Tibial nerve (tissue), 4 donors: ENCODE data around the gene SCG2. TPM values are rescaled to one million over a fixed set of nuclear protein-coding genes. Genes with fewer than 3 reads are reported as not detected.

ENCODE experiments used
- DNase-seq, 2 donors: peaks; one replicate each; pipeline ENCODE4 v3.0.0-alpha.2; 2019; ENCODE audit warnings: low spot score in 2 of 2
- H3K27ac ChIP-seq, 4 donors: fragments of 200-600 bp; sonication (generic) in 3 of 4; one replicate each; pipeline ENCODE4 v1.5.1; 2017 to 2019; ENCODE audit warnings: mild to moderate bottlenecking in 1 of 4
- H3K27me3 ChIP-seq, 2 donors: fragments of 200-600 bp; sonication (generic) in 1 of 2; one replicate each; pipeline versions ENCODE4 v1.5.1 to v1.6.0; 2017 to 2019
- H3K36me3 ChIP-seq, 3 donors: fragments of 200-600 bp; sonication (generic); one replicate each; pipeline ENCODE4 v1.5.1; 2018 to 2019
- H3K4me1 ChIP-seq, 4 donors: fragments of 200-600 bp; sonication (generic) in 3 of 4; one replicate each; pipeline ENCODE4 v1.5.1; 2017 to 2019
- H3K4me3 ChIP-seq, 4 donors: fragments of 200-600 bp; sonication (generic) in 3 of 4; one replicate each; pipeline ENCODE4 v1.5.1; 2017 to 2019; ENCODE audit warnings: mild to moderate bottlenecking in 1 of 4, moderate library complexity in 1 of 4
- H3K9me3 ChIP-seq, 4 donors: fragments of 200-600 bp; sonication (generic) in 3 of 4; one replicate each; pipeline ENCODE4 v1.5.1; 2017 to 2019
- CTCF ChIP-seq, 5 experiments: fragments of 200-600 bp in 3 of 5; fragments of 450-650 bp in 2 of 5; sonication (generic) in 3 of 5; IDR thresholded peaks; one replicate each; pipeline ENCODE4 v1.5.1; 2016 to 2019; ENCODE audit warnings: antibody characterized with exemption in 5 of 5, mild to moderate bottlenecking in 3 of 5, moderate library complexity in 2 of 5
- EP300 ChIP-seq, 2 donors: sonication (generic); formaldehyde crosslinking; IDR thresholded peaks; one replicate each; pipeline ENCODE4 v1.6.1; 2017; ENCODE audit warnings: antibody characterized with exemption in 2 of 2, mild to moderate bottlenecking in 1 of 2
- POLR2A ChIP-seq, 2 donors: fragments of 450-650 bp; IDR thresholded peaks; one replicate each; pipeline ENCODE4 v1.6.1; 2017; ENCODE audit warnings: antibody characterized with exemption in 2 of 2, mild to moderate bottlenecking in 2 of 2, moderate library complexity in 2 of 2
- WGBS, 2 donors: methylation state at CpG; one replicate each; pipeline ENCODE4 v1.1.5; 2018; 5-methylcytosine and 5-hydroxymethylcytosine counted together
- total RNA-seq, 4 donors: library from RNA; depleted of rRNA; stranded (reverse); fragments of >200 nt; gene quantifications; one replicate each; pipeline ENCODE4 v1.1.0, GENCODE V29; 2016

SCG2 gene
- total RNA-seq, 4 donors from 2014 or later = 0.30 to 0.63 TPM; not detected in 2

DNA sequence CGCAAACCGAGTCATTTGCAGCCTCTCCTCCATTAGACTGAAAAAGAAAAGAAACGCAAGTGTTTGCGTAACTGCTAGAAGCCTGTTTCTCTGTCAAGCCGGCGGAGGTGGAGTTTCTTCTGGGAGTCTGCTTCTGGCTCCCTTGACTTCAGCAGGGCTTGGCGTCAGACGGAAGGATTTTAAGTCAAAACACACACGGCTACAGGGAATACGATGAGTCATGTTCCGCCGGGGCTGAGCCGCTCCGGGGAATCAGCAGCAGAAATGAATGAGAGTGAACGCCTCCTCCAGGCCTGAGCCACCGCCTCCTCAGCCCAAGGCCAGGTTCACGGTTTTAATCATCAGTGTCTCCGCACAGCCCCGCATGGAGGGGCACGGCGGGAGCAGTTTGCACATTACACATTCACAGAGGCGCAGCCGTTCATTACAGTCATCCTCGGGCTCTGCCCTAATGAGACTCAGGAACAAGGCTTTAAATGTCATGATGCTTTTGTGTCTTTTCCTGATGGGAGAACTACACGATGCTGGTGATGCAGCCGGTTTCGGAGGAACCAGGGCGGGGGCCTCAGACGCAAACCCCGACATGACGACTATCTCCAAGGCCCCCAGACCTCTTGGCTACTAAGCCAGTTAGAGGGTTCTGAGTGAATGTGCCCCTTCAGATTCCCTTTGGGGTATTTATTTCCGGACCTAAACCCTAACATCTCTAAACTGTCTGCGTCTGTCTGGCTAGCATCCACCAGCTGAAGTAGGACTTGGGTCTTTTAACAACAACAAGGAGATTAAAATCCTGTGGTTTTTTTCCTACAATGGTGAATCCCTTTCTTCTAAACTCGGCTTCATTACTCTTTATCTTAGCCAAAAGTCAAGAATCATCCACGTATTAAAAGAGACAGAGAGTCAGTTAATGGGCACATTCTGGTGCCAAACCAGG, 11.1 kb upstream of the SCG2 start:
- TF ChIP-seq EP300 (IDR thresholded peaks at IDR 0.05) = peak; percentile 33 to 49
- TF ChIP-seq POLR2A (IDR thresholded peaks at IDR 0.05) = no peak
- TF ChIP-seq CTCF (IDR thresholded peaks at IDR 0.05) = no peak
- Histone ChIP-seq H3K4me3 (peak overlapping the region; percentile 0 to 41 (median 3)), H3K27me3 (no peaks in the 10 kb centered on the region), H3K36me3 (no peaks in the 10 kb centered on the region), H3K4me1 (peaks cover 0 to 14% (median 0%) of the 10 kb centered on the region in 4 donors), H3K9me3 (no peaks in the 10 kb centered on the region), H3K27ac (peak overlapping the region in 2 of 4 donors; percentile 18 to 62)
- DNase-seq = peak; percentile 60 to 66
- 6 to 10% methylated on average over 28 to 35 of the region's 35 CpGs for WGBS, 2 donors

DNA sequence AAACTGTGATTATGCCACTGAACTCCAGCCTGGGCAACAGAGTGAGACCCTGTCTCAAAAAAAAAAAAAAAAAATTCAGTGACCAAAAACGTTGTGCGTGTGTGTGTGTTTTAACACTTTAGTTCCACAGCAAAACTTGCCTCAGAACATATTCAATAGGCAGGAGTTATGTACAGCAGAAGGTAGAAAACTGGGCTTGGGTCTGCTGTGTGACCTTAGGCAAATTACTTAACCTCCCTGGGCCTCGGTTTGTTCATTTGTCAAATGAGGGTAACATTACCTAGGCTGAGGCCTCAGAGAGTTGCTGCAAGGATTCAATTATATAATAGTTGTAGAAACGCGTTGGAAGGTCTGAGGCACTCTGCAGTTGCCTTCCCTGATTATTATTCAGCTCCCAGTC, 10.3 kb upstream of the SCG2 start:
- peak overlapping the region in 2 of 4 donors; percentile 18 to 62 for H3K27ac ChIP-seq
- H3K4me3 ChIP-seq = peak overlapping the region in 3 of 4 donors; percentile 0 to 41 (median 4)
- H3K36me3 ChIP-seq = no peaks in the 10 kb centered on the region
- no peaks in the 10 kb centered on the region for H3K9me3 ChIP-seq
- TF ChIP-seq CTCF (IDR thresholded peaks at IDR 0.05) = no peak
- no peak for TF ChIP-seq POLR2A (IDR thresholded peaks at IDR 0.05)
- TF ChIP-seq EP300 (IDR thresholded peaks at IDR 0.05) = no peak
- DNase-seq = no peak
- peaks cover 0 to 14% (median 0%) of the 10 kb centered on the region in 4 donors for H3K4me1 ChIP-seq
- WGBS, 2 donors = 42 to 51% methylated on average over 5 of the region's 5 CpGs
- no peaks in the 10 kb centered on the region for H3K27me3 ChIP-seq

GRCh38 chr2:223611061-223611460, 8.9 kb upstream of the SCG2 start:
- WGBS, 2 donors = 89 to 97% methylated on average over 2 of the region's 2 CpGs
- no peak for DNase-seq
- H3K27me3 ChIP-seq = no peaks in the 10 kb centered on the region
- H3K9me3 ChIP-seq = no peaks in the 10 kb centered on the region
- peaks cover 0 to 14% (median 0%) of the 10 kb centered on the region in 4 donors for H3K4me1 ChIP-seq
- H3K36me3 ChIP-seq = no peaks in the 10 kb centered on the region
- H3K27ac ChIP-seq = no peak overlapping the region
- H3K4me3 ChIP-seq = no peak overlapping the region
- no peak for TF ChIP-seq CTCF (IDR thresholded peaks at IDR 0.05)
- no peak for TF ChIP-seq POLR2A (IDR thresholded peaks at IDR 0.05)
- TF ChIP-seq EP300 (IDR thresholded peaks at IDR 0.05) = no peak

DNA sequence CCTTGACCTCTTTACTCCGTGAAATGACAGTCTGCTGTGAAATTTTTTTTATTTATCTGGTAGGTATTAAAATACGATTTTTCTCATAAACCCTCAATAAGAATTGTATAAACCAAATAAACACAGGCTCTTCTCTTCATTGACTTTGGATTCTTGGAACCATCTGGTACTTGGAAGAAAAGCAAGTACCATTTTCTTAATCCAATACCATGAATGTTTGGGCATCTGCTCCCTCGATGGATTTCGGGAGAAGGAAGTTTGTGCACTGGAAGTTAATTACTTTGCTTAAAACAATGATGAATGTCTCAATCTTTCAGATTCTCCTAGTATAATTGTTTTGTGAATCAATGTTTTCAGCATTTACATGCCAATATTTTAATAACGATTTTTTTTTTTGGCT, 5.3 kb upstream of the SCG2 start:
- 65 to 70% methylated on average over 5 of the region's 5 CpGs for WGBS, 2 donors
- Histone ChIP-seq H3K4me1 (peaks cover 0 to 2% (median 0%) of the 10 kb centered on the region in 4 donors), H3K9me3 (no peaks in the 10 kb centered on the region), H3K27ac (no peak overlapping the region), H3K36me3 (no peaks in the 10 kb centered on the region), H3K4me3 (no peak overlapping the region), H3K27me3 (no peaks in the 10 kb centered on the region)
- DNase-seq = no peak
- no peak for TF ChIP-seq CTCF (IDR thresholded peaks at IDR 0.05)

GRCh38 chr2:223606946-223607345, 4.8 kb upstream of the SCG2 start:
- H3K27me3 ChIP-seq = no peaks in the 10 kb centered on the region
- H3K4me3 ChIP-seq = no peak overlapping the region
- WGBS, 2 donors = 34 to 41% methylated on average over 1 of the region's 1 CpG
- H3K4me1 ChIP-seq = peaks cover 0 to 6% (median 0%) of the 10 kb centered on the region in 4 donors
- TF ChIP-seq EP300 (IDR thresholded peaks at IDR 0.05) (no peak), CTCF (IDR thresholded peaks at IDR 0.05) (no peak), POLR2A (IDR thresholded peaks at IDR 0.05) (no peak)
- H3K36me3 ChIP-seq = no peaks in the 10 kb centered on the region
- no peaks in the 10 kb centered on the region for H3K9me3 ChIP-seq
- DNase-seq = no peak
- H3K27ac ChIP-seq = no peak overlapping the region
